H1 (cell line): ENCODE data around the gene LIMK2.

Experiments
- BRCA1 ChIP-seq: IDR thresholded peaks from 2 replicates; pipeline ENCODE4 v1.6.1; 2012; ENCODE audit warnings: low read depth, low read length, improper control_type of control experiment
- HDAC6 ChIP-seq: IDR thresholded peaks from one replicate; pipeline ENCODE4 v1.7.1; 2012; ENCODE audit warnings: low read depth, mild to moderate bottlenecking, inconsistent platforms, low read length, moderate library complexity
- JUN ChIP-seq: IDR thresholded peaks from 2 replicates; pipeline ENCODE4 v1.6.1; 2011; ENCODE audit warnings: low read depth, mild to moderate bottlenecking, improper control_type of control experiment, low read length
- NRF1 ChIP-seq: IDR thresholded peaks from 2 replicates; pipeline ENCODE4 v1.6.1; 2011; ENCODE audit warnings: mild to moderate bottlenecking, low read depth, low read length, improper control_type of control experiment
- POLR2A ChIP-seq, 2 experiments: IDR thresholded peaks; 1 replicate in 1 of 2; 2 replicates in 1 of 2; pipeline ENCODE4 v1.6.1; 2011; ENCODE audit warnings: low read depth in 2 of 2, low read length in 2 of 2, mild to moderate bottlenecking in 2 of 2; ENCODE audit errors: control extremely low read depth in 1 of 2
- POLR2AphosphoS5 ChIP-seq: IDR thresholded peaks from 2 replicates; pipeline ENCODE4 v1.6.1; 2011; ENCODE audit warnings: low read depth, low read length
- RNF2 ChIP-seq: fragments of 200-900, 300-1000 bp; sonication (generic); IDR thresholded peaks from 2 replicates; pipeline ENCODE4 v1.7.1; 2016; ENCODE audit warnings: borderline replicate concordance, low read depth, mild to moderate bottlenecking, antibody characterized with exemption, low read length; ENCODE audit not compliant: poor library complexity, severe bottlenecking; ENCODE audit errors: missing control alignments
- TAF1 ChIP-seq: IDR thresholded peaks from 2 replicates; pipeline ENCODE4 v1.6.1; 2011; ENCODE audit warnings: mild to moderate bottlenecking, low read depth, low read length
- TBP ChIP-seq: IDR thresholded peaks from 2 replicates; pipeline ENCODE4 v1.6.1; 2011; ENCODE audit warnings: low read depth, low read length, improper control_type of control experiment
- TF ChIP-seq, protein P1 (sequence below), 3 experiments: IDR thresholded peaks; 1 replicate in 2 of 3; 2 replicates in 1 of 3; pipeline versions ENCODE4 v1.5.1 to v1.6.1; 2011; ENCODE audit warnings: low read length in 3 of 3, mild to moderate bottlenecking in 3 of 3, inconsistent platforms in 2 of 3, low read depth in 1 of 3, moderate library complexity in 1 of 3; ENCODE audit not compliant: insufficient read depth in 1 of 3; ENCODE audit errors: control extremely low read depth in 1 of 3

DNA sequence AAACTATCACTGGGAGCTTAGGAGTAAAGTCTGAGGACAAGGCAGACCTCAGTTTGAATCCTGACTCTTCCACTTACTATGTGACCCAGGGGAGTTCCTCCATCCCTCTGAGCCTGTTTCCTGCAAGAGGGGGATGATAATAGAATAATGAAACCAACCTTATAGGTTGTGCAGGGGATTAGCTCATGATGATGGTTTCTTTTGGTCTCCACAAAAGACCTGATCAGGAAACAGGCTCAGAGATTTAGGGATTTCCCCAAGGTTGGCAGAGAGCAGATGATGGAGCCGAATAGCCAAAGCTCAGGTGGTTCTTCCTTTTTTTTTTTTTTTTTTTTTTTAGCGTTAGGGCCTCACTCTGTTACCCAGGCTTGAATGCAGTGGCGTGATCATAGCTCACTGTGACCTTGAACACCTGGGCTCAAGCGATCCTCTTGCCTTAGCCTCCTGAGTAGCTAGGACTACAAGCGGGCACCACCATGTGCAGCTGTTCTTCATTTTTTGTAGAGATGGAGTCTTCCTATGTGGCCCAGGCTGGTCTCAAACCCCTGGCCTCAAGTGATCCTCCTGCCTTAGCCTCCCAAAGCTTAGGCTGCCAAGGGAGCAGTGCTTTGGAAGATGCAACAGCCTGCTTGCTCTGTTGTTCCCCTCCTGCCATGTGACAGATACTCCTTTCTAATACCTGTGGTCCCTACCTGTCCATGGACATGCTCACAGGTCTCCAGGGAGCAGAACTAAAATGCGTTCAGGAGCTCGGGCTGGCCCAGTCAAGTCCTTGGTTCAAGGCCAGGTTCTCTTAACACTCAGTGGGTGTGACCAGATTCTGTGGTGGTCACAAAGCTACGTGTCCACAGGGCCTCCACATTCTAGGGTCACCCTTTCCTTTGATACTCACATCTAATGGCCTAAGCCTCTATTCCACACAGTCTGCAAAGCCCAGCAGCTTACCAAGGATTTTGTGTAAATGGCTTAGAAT, 111.8 kb downstream of the LIMK2 start:
- TF ChIP-seq POLR2A (IDR thresholded peaks at IDR 0.05; ENCODE audit: control extremely low read depth in 1 of 2, low read depth in 2 of 2, low read length in 2 of 2) (no peak), BRCA1 (no peak), RNF2 (no peak), JUN (no peak), POLR2AphosphoS5 (no peak; the same call in 1 of the 2 replicates), TBP (no peak), NRF1 (no peak), TAF1 (no peak), HDAC6 (no peak)
- TF ChIP-seq, protein P1, sequence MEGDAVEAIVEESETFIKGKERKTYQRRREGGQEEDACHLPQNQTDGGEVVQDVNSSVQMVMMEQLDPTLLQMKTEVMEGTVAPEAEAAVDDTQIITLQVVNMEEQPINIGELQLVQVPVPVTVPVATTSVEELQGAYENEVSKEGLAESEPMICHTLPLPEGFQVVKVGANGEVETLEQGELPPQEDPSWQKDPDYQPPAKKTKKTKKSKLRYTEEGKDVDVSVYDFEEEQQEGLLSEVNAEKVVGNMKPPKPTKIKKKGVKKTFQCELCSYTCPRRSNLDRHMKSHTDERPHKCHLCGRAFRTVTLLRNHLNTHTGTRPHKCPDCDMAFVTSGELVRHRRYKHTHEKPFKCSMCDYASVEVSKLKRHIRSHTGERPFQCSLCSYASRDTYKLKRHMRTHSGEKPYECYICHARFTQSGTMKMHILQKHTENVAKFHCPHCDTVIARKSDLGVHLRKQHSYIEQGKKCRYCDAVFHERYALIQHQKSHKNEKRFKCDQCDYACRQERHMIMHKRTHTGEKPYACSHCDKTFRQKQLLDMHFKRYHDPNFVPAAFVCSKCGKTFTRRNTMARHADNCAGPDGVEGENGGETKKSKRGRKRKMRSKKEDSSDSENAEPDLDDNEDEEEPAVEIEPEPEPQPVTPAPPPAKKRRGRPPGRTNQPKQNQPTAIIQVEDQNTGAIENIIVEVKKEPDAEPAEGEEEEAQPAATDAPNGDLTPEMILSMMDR (IDR thresholded peaks at IDR 0.05; ENCODE audit: control extremely low read depth in 1 of 3, insufficient read depth in 1 of 3, low read depth in 1 of 3, low read length in 3 of 3) = no peak
